HG02798 (cell line): ENCODE measurements around the gene TGM1.

Source experiments
- ATAC-seq: cut with Tn5 transposase; IDR thresholded peaks from one replicate; pipeline ENCODE4 v1.9.1; 2021; ENCODE audit warnings: mild to moderate bottlenecking; ENCODE audit not compliant: unreplicated experiment, poor library complexity

TGM1 gene

DNA sequence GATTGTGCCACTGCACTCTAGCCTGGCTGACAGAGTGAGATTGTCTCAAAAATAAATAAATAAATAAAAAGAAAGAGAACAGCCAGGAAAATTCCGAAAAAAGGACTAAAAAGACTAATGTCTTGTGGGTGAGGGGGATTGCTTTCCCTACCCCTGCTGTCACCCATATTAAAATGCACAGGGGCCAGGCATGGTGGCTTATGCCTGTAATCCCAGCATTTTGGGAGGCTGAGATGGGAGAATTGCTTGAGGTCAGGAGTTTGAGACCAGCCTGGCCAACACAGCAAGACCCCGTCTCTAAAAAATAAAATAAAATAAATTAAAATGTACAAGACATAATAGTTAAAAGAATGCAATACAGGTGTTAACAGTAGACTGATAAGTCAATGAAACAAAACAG, 30.5 kb upstream of the TGM1 start:
- ATAC-seq = no peak

DNA sequence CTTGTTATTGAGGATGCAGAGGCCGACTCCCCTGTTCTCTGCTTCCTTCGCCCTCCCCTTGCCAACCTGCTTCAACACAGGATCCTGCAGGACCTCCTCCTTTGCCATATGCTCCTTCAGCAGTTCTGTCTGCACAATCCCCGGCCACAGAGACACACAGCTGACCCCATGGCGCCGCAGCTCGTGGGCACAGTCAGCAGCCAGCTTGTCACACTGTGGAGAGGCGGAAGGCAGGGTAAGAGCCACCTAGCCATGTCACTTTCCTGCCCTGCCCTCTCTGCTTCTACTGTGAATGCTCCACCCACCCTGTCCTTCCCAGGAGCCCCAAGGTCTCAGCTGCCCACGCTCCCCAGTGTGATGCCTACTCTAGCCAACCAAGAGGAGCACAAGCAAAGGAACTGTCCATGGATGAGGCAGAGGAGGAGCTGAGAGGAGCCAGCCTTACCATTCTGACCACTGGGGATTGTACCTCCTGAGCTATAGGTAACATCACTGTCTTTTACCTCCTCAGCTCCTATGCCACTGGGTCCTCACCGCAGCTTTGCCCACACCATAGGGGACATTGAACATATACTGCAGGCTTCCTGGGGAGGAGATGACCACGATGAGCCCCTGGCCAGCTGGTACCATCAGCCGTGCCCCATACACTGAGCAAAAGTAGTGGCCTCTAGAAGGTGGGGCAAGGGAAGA, 29.3 kb upstream of the TGM1 start:
- no peak for ATAC-seq

DNA sequence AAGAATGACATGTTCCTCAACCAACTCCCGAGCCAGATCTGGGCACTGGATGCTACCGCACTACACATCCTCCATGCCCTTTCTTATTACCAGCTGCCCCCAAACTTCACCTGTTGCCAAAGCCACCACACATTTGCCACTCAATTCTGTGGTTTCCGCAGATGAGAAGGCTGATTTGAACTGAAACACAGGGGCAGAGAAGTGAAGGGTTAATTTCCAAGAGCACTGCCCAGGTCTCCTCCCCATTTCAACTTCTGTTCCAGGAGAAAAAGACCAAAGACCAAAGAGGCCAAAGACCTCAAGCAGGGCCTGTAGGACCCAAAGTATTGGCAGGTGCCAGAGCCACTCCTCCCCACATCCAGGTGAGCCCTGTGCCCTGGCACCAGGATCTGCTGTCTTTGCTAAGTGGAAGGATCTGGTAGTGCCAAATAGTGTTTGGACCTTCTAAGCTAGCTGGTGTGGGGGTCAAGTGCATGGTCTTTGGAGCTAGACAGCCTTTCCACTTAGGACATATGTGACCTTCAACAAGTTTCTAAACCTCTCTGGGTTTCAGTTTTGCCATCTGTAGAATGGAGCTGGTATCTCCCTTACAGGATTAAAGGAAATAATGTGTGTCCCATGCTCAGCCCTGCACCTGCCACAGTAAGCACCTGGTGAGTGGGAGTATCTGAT, 28.6 kb upstream of the TGM1 start:
- ATAC-seq = no peak

DNA sequence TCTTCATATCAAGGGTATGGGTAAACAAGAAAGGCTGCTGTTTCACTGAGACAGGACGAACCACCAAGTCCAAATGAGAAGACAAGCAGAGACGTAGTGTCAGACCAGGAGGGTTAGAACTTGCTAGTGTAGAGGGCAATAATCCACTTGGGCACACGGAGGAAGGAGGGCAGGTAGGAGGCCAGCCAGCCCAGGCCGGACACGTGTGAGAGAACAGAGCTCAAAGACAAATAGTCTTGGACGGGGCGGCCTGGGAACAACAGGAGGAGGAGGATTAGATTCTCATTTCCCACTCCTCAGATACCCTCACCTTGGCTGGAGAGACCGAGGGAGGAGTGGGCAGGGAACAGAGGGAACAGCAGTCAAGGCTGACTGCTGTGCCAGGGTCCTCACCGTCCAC, 27.8 kb upstream of the TGM1 start:
- ATAC-seq = no peak

DNA sequence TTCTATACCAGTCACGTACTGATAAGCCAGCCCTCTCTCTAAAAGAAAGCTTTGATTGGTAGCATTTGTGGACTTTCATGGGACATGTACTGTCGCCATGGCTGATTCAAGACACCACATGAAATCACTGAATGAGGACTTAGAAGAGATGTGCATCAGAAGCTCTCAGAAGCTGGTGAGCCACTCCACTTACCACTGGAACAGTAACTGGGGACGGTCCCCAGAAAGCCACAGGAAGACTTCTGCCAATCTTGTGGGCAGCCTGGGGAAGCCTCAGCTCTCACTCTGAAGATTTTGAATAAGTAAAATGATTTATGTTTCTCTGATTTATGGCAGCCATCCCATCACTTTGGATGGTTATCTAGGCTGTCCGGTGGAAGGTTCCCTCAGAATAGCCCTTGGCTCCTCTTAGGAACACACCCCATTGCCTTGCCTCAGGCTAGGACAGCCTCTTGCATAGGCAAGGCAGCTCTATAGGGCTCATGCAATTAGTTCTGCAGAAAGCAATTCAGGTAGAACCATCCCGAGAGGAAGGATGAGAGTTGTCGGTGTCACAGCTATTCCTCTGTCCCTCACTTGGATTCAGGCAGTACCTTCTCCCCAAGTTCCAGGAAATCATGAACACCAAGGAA, 26.8 kb upstream of the TGM1 start:
- peak; percentile 60 for ATAC-seq

DNA sequence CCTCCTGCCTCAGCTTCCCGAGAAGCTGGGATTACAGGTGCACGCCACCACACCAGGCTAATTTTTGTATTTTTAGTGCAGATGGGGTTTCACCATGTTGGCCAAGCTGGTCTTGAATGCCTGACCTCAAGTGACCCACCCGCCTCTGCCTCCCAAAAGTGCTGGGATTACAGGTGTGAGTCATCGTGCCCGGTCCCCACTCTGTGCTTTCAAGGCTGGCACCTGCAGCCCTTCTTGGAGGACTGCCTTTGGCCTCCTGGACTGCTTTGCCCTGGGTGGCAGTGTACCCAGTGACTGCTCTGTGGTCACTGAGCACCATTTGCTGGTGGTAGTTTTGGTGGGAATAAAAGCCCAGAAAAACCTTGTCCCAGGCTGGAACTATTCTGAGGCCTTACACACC, 24.0 kb upstream of the TGM1 start:
- ATAC-seq = no peak

DNA sequence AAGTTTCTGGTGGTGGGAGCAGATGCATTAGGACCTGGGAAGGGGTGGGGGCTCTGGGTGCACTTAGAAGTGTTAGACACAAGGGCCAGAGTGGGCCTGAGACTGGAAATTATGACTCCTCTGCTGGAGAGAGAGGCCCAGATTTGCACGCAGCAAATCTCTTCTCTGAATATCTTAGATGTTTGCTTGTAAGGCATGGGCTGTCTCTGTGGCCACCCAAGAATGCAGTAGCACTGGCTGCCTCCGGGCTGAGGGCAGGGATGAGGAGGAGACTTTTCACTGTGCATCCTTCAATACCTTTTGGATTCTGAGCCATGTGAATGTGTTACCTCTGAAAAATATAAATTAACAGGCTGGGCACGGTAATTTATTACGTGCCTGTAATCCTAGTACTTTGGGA, 22.4 kb upstream of the TGM1 start:
- no peak for ATAC-seq

DNA sequence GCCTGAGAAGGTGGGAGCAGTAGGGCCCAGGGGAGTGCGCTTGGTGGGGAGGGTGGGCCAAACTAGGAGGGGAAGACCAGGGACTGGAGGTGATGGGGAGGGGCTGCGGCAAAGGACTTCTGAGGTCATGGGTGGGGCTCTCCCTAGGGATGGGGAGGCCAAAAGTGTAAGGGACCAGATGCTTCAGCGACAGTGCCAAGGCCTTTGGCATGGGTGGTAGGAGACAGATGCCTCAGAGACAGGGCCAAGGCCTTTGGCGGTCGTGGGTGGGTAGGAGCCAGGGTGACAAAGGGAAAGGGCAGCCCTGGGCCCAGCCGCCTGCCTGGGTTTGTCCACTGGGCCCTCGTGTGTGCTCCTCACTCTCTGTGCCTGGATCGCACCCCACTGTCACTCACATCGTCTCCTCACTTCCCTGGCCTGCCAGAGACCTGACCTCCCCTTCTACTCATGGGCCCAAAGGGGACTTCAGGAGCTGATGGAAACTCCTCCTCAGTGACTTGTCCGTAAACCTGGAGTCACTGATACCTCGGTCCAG, 21.6 kb upstream of the TGM1 start:
- ATAC-seq = no peak

DNA sequence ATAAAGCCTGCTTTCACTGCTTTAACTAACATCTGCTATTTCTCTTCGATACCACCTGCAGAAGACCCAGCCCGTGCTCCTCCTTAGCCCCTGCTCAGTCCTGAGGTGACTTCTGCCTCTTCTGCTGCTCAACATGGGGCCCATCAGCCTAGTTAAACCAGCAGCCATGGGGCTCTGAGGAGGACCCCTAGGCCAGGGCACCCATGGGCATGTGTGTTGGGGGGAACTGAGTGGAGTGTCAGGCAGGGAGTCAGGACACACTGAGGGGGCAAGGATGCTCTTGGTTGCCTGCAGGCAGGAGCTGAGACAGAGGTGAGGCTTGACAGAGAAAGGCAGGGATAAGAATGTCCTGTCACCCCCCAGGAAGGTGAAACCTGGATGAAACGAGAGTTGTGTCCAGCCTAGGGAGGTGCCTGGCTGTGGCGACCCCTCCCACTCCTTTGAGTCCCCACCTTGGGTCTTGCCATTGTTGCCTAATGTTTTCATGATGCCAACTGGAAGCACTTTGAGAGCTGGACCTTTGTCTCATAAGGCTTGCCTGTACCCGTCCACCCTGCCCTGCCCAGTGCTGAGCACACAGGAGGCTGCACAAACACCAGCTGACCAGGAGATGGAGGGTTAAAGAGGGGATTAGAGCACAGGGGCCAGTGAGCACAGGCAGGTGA, 21.0 kb upstream of the TGM1 start:
- no peak for ATAC-seq

DNA sequence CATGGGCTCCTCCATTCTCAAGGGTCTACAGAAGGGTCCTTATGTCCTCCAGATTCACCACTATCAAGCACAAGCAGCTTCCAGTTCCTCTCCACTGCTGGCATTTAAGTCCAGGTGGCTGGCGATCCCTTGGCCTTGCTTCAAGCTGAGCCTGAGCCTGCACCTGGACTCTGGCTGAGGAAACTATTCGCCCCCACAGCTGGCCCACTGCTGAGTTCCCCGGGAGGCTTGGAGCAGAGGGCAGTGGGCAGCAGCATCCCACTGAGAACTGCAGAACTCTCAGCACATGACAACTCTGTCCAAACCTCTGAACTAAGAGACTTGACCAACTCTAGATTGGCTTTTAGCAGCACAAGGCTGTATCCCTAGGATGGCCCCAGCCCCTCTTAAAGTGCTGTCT, 19.8 kb upstream of the TGM1 start:
- no peak for ATAC-seq

DNA sequence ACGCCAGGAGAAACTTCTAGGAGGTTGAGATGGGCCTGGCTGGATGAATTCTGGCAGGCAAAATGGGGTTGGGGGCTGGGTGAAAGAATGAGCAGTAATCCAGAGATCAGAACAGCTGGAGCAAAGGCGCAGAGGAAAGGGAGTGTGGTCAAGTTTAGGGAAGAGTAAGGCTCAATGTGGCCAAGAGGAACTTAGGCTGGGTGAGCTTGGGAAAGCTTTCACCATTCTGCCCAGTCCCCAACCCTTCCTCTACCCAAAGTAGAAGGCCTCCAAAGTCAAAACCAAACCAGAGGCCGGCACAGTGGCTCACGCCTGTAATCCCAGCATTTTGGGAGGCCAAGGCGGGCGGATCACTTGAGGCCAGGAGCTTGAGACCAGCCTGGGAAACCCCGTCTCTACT, 18.7 kb upstream of the TGM1 start:
- ATAC-seq = no peak

DNA sequence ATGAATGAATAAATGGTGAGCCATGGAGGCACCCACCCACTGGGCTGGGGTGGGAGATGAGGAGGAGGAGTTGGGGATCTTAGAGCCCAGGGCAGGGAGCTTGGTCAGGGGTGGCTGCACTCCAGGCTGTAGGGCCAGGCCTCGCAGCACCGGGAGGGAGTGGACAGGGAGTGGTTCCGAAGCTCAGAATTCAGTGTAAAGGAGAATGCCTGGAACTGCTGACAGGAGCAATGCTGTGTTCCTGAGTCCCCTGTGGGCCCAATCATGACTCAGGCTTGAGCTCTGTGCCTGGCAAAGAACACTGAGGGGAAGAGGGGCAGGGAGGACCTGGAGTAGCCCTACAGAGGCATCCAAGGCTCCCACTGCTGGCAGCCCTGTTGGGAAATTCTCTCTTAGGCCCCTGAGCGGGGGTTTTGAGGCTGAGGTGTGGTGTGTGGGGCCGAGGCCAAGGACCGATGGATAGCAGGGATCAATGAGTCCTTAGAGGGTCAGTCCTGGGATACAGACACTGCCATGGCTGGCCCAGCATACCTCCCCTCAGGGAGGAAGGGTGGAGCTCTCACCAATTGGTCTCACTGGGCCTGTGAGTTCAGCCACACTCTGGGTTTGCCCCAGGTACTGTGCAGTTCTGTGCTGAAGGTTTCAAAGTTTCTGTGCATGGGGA, 18.0 kb upstream of the TGM1 start:
- no peak for ATAC-seq

DNA sequence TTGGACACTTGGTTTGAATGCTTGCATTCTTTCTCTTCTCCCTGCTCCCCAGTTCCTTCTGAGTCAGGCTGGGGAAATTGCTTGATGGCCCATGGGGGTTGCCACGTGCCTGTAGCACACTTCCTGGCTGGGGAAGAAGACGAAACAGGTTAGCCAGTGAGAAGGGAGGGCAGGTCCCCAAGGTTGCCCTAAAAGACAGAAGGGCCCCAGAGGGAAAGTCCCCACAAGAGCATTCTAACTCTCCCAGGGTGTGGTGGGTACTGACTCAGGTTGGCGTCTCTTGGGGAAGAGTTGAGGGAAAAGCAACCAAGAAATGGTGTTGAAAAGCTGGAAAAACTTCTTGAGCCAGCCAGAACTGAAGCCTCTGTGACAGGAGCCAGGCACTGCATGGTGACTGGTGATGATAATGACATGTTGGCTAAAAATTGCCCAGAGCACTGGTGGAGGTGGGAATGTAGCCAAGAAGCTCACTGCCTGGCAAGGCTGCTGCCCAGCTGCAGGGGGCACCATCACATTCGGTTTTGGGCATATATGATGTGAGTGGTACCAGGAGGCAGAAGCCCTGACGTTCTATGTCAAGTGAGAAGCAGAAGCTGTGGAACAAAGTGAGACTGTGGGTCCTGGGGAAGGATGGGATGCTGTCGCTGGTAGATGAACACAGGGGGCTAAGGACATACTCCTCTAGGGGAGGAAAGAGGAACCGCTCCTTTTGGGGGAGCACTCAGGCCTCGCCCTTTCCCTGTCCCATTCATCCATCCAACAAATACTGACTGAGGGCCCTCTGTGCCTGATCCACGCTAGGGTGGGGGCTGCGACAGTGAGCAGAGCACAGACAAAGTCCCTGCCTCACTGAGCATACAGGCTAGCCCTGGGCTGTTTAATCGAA, 16.6 kb upstream of the TGM1 start:
- peak; percentile 70 for ATAC-seq

DNA sequence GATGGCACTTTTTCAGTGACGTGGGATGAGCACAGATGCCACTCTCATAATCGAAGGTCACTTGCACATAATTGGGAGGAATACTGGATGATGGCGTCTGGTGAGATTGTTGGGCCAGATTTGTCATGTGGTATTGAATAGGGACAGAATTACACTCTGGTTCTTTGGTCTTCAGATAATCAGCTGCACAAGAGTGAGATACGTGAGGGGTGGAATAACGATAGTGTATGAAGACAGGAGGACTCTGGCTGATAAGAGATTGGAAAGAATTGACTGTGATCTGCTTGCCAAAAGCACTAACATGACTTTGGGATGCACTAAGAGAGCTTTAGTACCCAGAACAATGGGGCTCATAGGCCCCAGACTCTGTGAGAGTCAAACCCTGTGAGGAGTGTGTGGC, 15.4 kb upstream of the TGM1 start:
- no peak for ATAC-seq

DNA sequence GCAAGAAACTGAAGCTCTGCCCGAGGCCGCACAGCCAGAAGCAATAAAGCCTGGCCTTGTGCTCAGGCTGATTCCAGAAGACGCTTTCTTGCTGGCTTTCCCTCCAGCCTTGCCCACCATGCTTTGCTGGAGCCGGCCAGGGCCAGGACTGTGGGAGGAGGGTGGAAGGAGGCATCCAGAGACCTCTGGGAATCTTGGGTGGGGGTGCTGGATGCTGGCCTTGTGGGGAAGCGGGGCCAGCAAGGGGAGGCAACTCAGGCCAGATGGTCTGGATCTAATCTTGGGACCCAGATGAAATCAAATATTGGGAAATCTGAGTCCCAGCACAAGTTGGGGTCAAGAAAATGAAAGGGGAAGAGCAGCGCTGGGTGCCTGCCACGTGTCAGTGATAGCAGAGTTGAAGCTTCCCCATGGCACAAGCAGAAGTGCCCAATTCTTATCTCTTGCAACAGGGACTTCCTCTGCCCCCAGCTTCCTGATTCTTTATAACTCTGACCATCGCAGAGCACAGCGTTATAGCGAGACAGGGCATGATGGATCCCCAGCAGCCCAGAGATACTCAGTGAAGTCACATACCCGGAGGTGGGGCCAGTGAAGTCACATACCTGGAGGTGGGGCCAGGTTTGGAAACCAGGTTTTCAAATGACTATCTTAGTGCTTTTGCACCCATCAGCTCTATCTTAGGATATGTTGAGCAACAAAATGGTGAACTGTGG, 14.8 kb upstream of the TGM1 start:
- ATAC-seq = no peak

DNA sequence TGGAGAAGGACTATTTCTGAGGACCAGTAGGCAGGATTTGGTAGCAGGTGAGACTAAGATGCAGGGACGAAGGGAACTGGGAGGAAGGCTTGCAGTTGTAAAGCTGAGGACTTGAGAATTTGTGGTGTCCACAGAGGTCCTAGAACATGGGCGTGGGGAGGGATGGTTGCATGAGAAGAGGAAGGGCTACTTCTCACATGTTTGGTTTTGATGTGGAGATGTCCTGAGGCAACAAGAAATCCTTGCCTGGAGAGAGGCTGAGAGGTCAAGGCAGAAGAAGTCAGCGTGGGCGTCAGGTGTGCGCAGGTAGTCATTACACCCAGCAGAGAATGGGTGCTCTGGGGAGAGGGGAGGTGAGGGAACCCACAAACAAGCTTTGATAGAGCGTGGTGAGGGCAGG, 14.1 kb upstream of the TGM1 start:
- no peak for ATAC-seq

DNA sequence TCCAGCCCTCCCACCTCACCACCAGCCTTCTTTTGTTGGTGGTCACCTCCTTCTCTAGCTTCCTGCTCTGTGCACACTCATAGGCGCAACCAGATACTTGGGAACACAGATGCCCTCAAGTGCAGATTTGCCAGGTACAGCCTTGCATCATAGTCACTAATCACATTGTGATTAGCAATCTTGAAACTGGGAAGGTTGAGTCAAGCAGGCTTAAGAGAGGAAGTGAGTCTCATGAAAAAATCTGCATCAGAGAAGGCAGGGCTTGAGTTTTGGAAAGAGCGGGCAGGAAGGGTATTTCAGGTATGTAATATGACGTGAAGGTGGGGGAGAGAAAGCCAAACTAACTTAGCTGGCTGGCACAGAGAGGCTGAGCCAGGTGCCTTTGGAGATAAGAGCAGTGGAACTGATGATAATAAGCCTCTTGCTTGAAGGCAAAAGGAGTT, 11.1 kb upstream of the TGM1 start:
- peak; percentile 37 for ATAC-seq

DNA sequence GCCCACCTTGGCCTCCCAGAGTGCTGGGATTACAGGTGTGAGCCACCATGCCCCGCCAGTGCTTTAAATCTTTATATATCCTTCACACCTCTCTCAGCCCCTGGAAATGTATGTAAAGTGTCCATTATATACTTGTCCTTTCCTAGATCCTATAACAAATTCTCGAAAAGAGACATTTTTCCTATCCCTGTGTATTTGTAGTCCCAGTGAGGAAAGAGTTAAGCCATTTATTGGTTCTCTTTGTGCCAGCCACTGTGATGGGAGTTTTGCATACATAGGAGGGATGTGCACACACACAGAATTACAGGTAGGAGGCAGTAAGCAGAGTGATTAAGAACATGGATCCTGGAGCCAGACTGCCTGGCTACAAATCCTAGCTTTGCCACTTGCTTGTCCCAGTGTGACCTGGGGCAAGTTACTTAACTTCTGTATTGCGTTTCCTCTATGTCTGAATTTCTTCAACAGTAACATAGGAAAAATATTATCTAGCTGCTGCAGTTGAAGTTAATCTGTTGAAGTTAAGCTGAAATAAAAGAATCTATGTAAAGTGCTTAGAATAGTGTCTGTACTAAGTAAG, 10.5 kb upstream of the TGM1 start:
- no peak for ATAC-seq

DNA sequence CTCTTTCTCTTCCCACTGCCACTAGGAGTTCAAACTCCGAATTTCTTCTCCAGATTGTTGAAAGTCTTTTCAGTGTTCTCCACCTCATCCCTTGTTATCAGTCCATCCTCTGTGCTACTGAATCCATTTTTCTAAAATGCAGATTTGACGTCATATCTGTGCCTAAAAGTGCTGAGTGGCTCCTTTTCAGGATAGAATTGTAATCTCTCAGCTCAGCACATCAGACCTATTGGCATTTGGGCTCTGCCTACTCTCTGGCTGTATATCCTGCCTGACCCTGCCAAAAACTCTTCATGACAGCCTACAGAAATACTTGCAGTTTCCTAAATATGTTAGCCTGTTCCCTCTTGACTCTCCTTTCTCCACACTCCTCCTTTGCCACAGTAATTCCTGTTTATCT, 9.5 kb upstream of the TGM1 start:
- ATAC-seq = no peak
